ENCODE results near the gene HOXA9. TPM values are rescaled to one million over a fixed set of nuclear protein-coding genes. Genes with fewer than 3 reads are reported as not detected.

Gene HOXA9
- total RNA-seq, result not detected in 2 replicates

GRCh38 chr7:27165089-27165995, at the start of gene HOXA9:
TSS of gene HOXA9 (minus strand) at chr7:27165537. CDS start at chr7:27165457, 80 bp downstream.
- TF ChIP-seq, protein P1, sequence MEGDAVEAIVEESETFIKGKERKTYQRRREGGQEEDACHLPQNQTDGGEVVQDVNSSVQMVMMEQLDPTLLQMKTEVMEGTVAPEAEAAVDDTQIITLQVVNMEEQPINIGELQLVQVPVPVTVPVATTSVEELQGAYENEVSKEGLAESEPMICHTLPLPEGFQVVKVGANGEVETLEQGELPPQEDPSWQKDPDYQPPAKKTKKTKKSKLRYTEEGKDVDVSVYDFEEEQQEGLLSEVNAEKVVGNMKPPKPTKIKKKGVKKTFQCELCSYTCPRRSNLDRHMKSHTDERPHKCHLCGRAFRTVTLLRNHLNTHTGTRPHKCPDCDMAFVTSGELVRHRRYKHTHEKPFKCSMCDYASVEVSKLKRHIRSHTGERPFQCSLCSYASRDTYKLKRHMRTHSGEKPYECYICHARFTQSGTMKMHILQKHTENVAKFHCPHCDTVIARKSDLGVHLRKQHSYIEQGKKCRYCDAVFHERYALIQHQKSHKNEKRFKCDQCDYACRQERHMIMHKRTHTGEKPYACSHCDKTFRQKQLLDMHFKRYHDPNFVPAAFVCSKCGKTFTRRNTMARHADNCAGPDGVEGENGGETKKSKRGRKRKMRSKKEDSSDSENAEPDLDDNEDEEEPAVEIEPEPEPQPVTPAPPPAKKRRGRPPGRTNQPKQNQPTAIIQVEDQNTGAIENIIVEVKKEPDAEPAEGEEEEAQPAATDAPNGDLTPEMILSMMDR (IDR thresholded peaks at IDR 0.05; ENCODE audit: insufficient read depth, low read length, severe bottlenecking), result no peak
- Histone ChIP-seq H3K27me3 (ENCODE audit: control insufficient read depth, insufficient read depth, low read length) (peaks cover 75% of the 10 kb centered on the region), H3K36me3 (ENCODE audit: control insufficient read depth, insufficient read depth, low read length) (no peaks in the 10 kb centered on the region), H3K4me3 (ENCODE audit: low read depth, low read length) (no peak within 1 kb of the TSS)
- no peak for FAIRE-seq
- DNase-seq (ENCODE audit: low read depth), result no peak

DNA sequence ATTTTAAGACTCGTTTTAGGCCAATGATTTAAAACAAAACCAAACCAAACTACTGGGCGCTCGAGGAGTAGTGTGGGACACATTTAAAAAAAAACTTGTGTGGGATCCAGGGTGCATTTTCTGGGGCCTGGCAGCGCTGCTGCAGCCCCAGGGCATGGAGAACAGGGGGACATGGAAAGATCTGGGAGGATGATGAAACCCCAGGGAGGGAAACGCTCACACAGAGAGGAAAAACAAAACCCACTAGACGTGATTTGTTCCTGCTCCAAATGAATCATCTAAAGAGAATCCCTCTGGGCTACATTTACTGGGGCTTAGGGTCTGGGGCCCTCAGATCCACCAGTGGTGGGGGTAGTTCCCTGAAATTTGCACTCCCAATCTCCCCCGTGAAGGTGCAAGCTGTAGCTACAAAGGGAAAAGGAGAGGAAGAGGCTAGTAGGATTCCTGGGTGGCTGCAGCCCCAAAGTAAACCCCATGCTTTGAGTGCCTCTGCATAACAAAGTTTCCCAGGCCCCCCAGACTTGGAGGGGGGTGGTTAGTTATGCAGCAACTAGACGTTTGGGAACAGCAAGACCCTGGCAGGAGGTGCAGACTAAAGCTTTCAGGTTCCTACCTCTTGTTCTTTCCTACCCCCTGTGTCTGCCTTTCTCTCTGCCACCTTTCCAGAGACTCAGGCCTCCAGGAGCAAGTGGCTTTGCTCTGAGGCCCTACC, 49.1 kb upstream of the HOXA9 start:
- no peak for DNase-seq (ENCODE audit: low read depth)
- no peak for FAIRE-seq
- Histone ChIP-seq H3K36me3 (ENCODE audit: control insufficient read depth, insufficient read depth, low read length) (no peaks in the 10 kb centered on the region), H3K4me3 (ENCODE audit: low read depth, low read length) (no peak overlapping the region), H3K27me3 (ENCODE audit: control insufficient read depth, insufficient read depth, low read length) (peaks cover 55% of the 10 kb centered on the region)
- TF ChIP-seq, protein P1 (IDR thresholded peaks at IDR 0.05; ENCODE audit: insufficient read depth, low read length, severe bottlenecking), result no peak

DNA sequence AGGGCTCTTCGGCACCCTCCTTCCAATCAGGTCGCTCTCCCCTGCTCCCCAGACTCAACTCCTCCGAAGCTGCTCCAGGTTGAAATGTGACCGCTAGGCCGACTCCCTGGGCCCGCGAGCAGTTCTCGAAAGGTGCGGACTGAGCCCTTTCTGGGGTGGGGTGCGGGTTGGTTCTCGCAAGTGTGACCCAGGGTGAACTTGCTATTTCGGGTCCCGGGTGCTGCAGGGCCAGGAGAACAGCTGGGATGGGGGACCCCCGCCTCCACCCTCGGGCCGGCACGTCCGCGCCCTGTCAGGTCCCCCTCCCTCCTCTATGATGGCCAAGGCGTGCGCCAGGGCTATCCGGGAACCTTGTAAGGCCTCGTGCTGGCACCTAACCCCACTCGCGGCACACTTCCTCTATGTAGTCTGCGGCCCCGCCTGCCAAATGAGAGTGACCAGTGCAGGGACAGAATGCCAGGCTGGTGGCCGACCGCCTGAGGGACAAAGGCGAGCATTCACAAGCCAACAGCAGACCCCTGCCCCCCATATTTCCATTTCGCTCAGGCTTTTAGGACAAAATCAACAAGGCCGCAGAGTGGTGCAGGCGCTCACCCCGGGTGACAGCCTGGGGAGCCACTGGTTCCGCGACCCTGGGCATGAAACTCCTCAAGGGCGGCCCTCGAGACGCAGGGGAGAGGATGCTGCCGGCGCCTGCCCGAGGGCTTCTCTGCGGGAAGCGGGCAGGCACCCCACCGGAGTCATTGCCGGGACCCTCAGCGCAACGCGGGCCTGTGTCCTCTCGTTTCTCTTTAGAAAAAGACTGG, 48.3 kb upstream of the HOXA9 start:
- FAIRE-seq, result no peak
- H3K36me3 ChIP-seq (ENCODE audit: control insufficient read depth, insufficient read depth, low read length), result no peaks in the 10 kb centered on the region
- peaks cover 59% of the 10 kb centered on the region for H3K27me3 ChIP-seq (ENCODE audit: control insufficient read depth, insufficient read depth, low read length)
- TF ChIP-seq, protein P1 (IDR thresholded peaks at IDR 0.05; ENCODE audit: insufficient read depth, low read length, severe bottlenecking), result no peak
- no peak overlapping the region for H3K4me3 ChIP-seq (ENCODE audit: low read depth, low read length)
- no peak for DNase-seq (ENCODE audit: low read depth)

DNA sequence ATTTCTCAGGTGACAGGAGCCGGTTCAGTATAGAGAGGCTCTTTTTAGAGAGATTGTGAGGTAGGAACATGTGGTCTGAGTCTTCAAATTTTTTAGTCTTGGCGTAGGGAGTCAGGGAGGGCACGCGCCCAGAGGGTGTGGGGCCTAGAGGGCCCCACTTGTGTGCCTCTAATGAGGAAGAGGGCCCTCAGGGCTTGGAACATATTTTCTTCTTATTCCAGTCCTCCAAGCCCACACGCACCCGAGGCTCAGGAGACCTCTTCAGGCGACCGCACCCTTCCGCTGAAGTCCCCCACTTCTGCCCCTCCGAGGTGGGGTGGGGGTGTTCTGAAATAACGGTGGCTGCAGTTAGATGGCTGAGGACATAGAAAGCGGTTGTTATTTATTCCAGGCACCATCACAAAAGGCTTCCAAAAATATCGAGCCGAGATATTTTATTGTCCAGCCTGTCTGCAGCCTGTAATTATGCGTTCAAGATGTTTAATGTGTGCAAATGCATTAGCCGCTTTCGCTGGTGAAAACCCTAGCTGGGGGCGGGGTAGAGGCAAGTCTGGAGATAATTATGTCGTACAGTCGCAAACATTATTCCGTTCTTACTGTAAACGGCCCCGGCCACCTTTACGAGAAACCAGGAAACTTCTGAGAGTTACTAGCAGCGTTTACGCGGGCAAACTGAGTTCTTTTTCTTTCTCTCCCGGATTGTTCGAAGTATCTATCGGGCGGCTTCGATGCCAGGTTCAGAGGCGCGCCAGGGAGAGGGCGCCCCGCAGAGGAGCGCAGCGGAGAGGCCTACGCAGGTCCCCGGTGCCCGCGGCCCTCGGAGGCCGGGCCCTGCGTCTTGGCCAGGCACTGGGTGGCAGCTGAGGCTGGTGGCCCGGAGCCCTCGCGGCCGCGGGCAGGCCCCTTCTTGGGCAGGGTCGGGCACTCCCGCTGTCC, 47.4 kb upstream of the HOXA9 start:
- Histone ChIP-seq H3K4me3 (ENCODE audit: low read depth, low read length) (no peak overlapping the region), H3K27me3 (ENCODE audit: control insufficient read depth, insufficient read depth, low read length) (peaks cover 62% of the 10 kb centered on the region)
- FAIRE-seq, result no peak

More for the DNA sequence above, 47.4 kb upstream of the HOXA9 start:
- DNase-seq (ENCODE audit: low read depth), result no peak
- TF ChIP-seq, protein P1 (IDR thresholded peaks at IDR 0.05; ENCODE audit: insufficient read depth, low read length, severe bottlenecking), result no peak
- H3K36me3 ChIP-seq (ENCODE audit: control insufficient read depth, insufficient read depth, low read length), result no peaks in the 10 kb centered on the region

Data from bronchial epithelial cell (primary cell).